ENCODE results near the gene RAB30. TPM values are rescaled to one million over a fixed set of nuclear protein-coding genes. Genes with fewer than 3 reads are reported as not detected.

RAB30 gene
- total and polyA plus RNA-seq, 9 of the 15 experiments (the other 6 are each of a cell fraction or from before 2014, with no cell fraction given), result 0.29 to 1.3 (median 1.0) TPM

GRCh38 chr11:83034673-83035014 is 37.1 kb downstream of the RAB30 start (continued):
- TF ChIP-seq RBM25 (IDR thresholded peaks at IDR 0.05; ENCODE audit: low read depth, low read length, severe bottlenecking) (no peak), CBFA2T3 (IDR thresholded peaks at IDR 0.05) (peak; percentile 19; the same call in 1 of the 2 replicates), EP400 (IDR thresholded peaks at IDR 0.05) (no peak), CBX1 (IDR thresholded peaks at IDR 0.05; ENCODE audit: low read depth) (no peak)

DNA sequence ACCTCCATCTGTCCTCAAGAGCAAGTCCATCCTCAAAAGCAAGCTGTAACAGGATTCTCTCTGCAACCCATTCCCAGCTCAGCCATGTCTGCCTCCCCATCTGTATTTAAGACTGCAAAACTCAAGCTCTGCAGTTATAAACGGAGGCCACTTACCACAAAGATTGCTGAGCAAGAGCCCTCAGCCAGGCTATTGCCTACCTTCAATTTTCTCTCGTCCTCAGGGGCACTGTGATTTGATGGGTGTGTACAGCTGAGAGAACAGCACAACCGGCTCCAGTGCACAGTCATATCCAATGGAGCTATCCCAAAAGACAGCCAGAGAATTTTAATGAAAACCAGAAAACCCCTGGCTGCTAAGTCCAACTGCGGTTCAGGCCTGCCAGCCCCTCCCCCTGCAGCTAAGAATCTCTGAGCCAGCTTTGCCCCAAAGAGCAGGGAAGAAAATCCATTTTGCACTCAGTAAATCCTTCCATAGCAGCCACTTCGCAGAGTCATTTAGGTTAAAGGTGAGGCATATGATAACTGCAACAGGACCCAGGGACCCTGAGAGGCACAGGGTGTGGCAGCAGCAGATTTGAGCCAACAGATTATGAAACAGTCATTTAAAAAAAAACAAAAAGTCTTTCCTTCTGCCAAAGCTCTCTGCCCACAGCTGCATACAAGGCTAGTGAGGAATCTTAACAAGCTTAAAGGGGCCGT is 37.6 kb downstream of the RAB30 start:
- H3K9me3 ChIP-seq (replicated peaks; ENCODE audit: control insufficient read depth, insufficient read depth, low read depth, low read length), result no peaks in the 10 kb centered on the region
- intact Hi-C loops (cut with micrococcal nuclease), result no loop called here
- H3K27me3 ChIP-seq (ENCODE audit: control insufficient read depth in 2 of 2, insufficient read depth in 2 of 2, low read length in 2 of 2), result no peaks in the 10 kb centered on the region; a peak in 1 of 5 replicates
- DNase-seq (ENCODE audit: extremely low read depth in 1 of 4, low spot score in 3 of 4), result peak in 1 of 4 experiments; percentile 47
- H3K79me2 ChIP-seq (ENCODE audit: control insufficient read depth, insufficient read depth, low read length), result no peaks in the 10 kb centered on the region
- no peaks in the 10 kb centered on the region; the same call in 1 of the 2 replicates for H4K20me1 ChIP-seq (replicated peaks; ENCODE audit: control insufficient read depth, insufficient read depth, low read length)
- no peak overlapping the region for H2AFZ ChIP-seq (ENCODE audit: low read depth, low read length)
- ChIA-PET POLR2A (interaction anchor here (0.6 to 1.5 kb wide), 3 partner anchors 24 to 122 kb away, joined by 3 read pairs; partner anchors contain the start of gene PCF11), CTCF (ENCODE audit: low intra/inter-chr PET ratio) (no interaction called here)
- peaks cover 4 to 7% of the 10 kb centered on the region in 2 experiments; a peak in 3 of 5 replicates for H3K4me1 ChIP-seq (replicated peaks in 1 of 2; ENCODE audit: control insufficient read depth in 2 of 2, insufficient read depth in 2 of 2, low read length in 2 of 2)
- H3K27ac ChIP-seq (ENCODE audit: extremely low read depth, low read depth, low read length), result no peak overlapping the region
- no peaks in the 10 kb centered on the region for H3K9me1 ChIP-seq (ENCODE audit: control insufficient read depth, insufficient read depth, low read length)
- no peak overlapping the region for H3K4me3 ChIP-seq
- in situ Hi-C loops (cut with MboI), result no loop called here
- ATAC-seq, result peak; percentile 78
- no peaks in the 10 kb centered on the region for H3K36me3 ChIP-seq (ENCODE audit: control insufficient read depth, insufficient read depth, low read length)
- under 1% methylated on average over 6 of the region's 6 CpGs for WGBS (ENCODE audit: insufficient coverage, low coverage, missing lambda C conversion rate)
- no peak for FAIRE-seq
- H3K9ac ChIP-seq (ENCODE audit: insufficient read depth in 1 of 2, low read depth in 2 of 2, low read length in 2 of 2), result no peak overlapping the region
- no peak overlapping the region for H3K4me2 ChIP-seq (ENCODE audit: insufficient read depth, low read length)
- BruUV-seq (replicated peaks), result no TSS peak
- TF ChIP-seq DPF2 (IDR thresholded peaks at IDR 0.05) (peak; percentile 30; the same call in 1 of the 2 replicates), CCNT2 (IDR thresholded peaks at IDR 0.05; ENCODE audit: borderline replicate concordance, extremely low read depth, insufficient read length, low read depth, low read length) (no peak), ZNF384 (IDR thresholded peaks at IDR 0.05; ENCODE audit: low read depth, low read length) (peak; percentile 64), EP300 (IDR thresholded peaks at IDR 0.05; ENCODE audit: low read length) (peak; percentile 23; the same call in 1 of the 2 replicates), THRA (IDR thresholded peaks at IDR 0.05) (no peak), FOSL1 (tag; conservative IDR thresholded peaks at IDR 0.05) (0 out of 2 replicates have a peak, but pooled peaks have one; percentile 7), CBFA2T3 (IDR thresholded peaks at IDR 0.05) (peak; percentile 75), KDM1A (IDR thresholded peaks at IDR 0.05) (peak; percentile 82 to 85), NR2F6 (CRISPR knock-in tag; IDR thresholded peaks at IDR 0.05) (no peak), KDM5B (IDR thresholded peaks at IDR 0.05; ENCODE audit: insufficient replicate concordance, low read depth, low read length) (no peak), CEBPB (tag; IDR thresholded peaks at IDR 0.05) (peak; percentile 20; the same call in 1 of the 2 replicates), EHMT2 (IDR thresholded peaks at IDR 0.05) (no peak)
- TF ChIP-seq, protein P1, sequence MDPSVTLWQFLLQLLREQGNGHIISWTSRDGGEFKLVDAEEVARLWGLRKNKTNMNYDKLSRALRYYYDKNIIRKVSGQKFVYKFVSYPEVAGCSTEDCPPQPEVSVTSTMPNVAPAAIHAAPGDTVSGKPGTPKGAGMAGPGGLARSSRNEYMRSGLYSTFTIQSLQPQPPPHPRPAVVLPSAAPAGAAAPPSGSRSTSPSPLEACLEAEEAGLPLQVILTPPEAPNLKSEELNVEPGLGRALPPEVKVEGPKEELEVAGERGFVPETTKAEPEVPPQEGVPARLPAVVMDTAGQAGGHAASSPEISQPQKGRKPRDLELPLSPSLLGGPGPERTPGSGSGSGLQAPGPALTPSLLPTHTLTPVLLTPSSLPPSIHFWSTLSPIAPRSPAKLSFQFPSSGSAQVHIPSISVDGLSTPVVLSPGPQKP (CRISPR knock-in tag; IDR thresholded peaks at IDR 0.05), result no peak
- TF ChIP-seq, protein P2, sequence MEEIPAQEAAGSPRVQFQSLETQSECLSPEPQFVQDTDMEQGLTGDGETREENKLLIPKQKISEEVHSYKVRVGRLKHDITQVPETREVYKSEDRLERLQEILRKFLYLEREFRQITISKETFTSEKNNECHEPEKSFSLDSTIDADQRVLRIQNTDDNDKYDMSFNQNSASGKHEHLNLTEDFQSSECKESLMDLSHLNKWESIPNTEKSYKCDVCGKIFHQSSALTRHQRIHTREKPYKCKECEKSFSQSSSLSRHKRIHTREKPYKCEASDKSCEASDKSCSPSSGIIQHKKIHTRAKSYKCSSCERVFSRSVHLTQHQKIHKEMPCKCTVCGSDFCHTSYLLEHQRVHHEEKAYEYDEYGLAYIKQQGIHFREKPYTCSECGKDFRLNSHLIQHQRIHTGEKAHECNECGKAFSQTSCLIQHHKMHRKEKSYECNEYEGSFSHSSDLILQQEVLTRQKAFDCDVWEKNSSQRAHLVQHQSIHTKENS (CRISPR knock-in tag; IDR thresholded peaks at IDR 0.05), result no peak
